HEK293 (cell line): ENCODE data around the gene SMPD3.

Source experiments
- CTCF ChIA-PET: fragments of 350-600 bp; formaldehyde crosslinking; extraction: SDS; loops from one replicate; lab custom pipeline; 2021; ENCODE audit warnings: antibody characterized with exemption; lab: Yijun Ruan, JAX
- POLR2A ChIA-PET: fragments of 300-600 bp; formaldehyde crosslinking; extraction: SDS; loops from one replicate; lab custom pipeline; 2020; ENCODE audit warnings: antibody characterized with exemption, inconsistent platforms; lab: Yijun Ruan, JAX
- H3K27ac ChIP-seq: fragments of 200-500 bp; sonication (Bioruptor generic); 2 replicates; pipeline ENCODE4 v1.5.1; 2014; ENCODE audit warnings: low read depth, low read length, control low read depth, inconsistent platforms; ENCODE audit errors: extremely low read depth
- H3K36me3 ChIP-seq, 2 experiments: fragments of 200-500 bp in 1 of 2; sonication (Bioruptor generic) in 1 of 2; 1 replicate in 1 of 2; 2 replicates in 1 of 2; pipeline ENCODE4 v1.5.1; 2014 to 2017; ENCODE audit warnings: inconsistent platforms in 2 of 2, low read length in 2 of 2; ENCODE audit not compliant: control insufficient read depth in 2 of 2, insufficient read depth in 1 of 2
- H3K4me1 ChIP-seq: fragments of 200-500 bp; sonication (Bioruptor generic); 2 replicates; pipeline ENCODE4 v1.5.1; 2014; ENCODE audit warnings: mild to moderate bottlenecking, low read length, inconsistent platforms; ENCODE audit not compliant: control insufficient read depth, insufficient read depth
- H3K4me3 ChIP-seq: 2 replicates; pipeline ENCODE4 v1.5.1; 2011; ENCODE audit warnings: low read depth, mild to moderate bottlenecking, control low read depth, low read length, moderate library complexity
- H3K9me3 ChIP-seq: fragments of 200-500 bp; sonication (Bioruptor generic); 2 replicates; pipeline ENCODE4 v1.5.1; 2014; ENCODE audit warnings: low read depth, low read length, inconsistent platforms; ENCODE audit not compliant: control insufficient read depth, insufficient read depth
- HOXC10 ChIP-seq: sonication (generic); formaldehyde crosslinking; IDR thresholded peaks from 2 replicates; pipeline ENCODE4 v1.8.1; 2023; ENCODE audit warnings: mild to moderate bottlenecking, missing genetic modification reagents
- HOXD13 ChIP-seq: sonication (generic); formaldehyde crosslinking; IDR thresholded peaks from 2 replicates; pipeline ENCODE4 v1.8.0; 2022; ENCODE audit warnings: missing genetic modification reagents, borderline replicate concordance
- MYNN ChIP-seq: fragments of 450-650 bp; formaldehyde crosslinking; IDR thresholded peaks from 2 replicates; pipeline ENCODE4 v1.5.1; 2016; ENCODE audit warnings: missing biosample characterization, missing genetic modification characterization, borderline replicate concordance
- PATZ1 ChIP-seq: fragments of 450-650 bp; formaldehyde crosslinking; IDR thresholded peaks from 2 replicates; pipeline ENCODE4 v1.5.1; 2016; ENCODE audit warnings: missing biosample characterization, missing genetic modification characterization
- SALL2 ChIP-seq: fragments of 450-650 bp; formaldehyde crosslinking; IDR thresholded peaks from 2 replicates; pipeline ENCODE4 v1.5.0; 2017; ENCODE audit warnings: missing biosample characterization, mild to moderate bottlenecking, missing genetic modification characterization, borderline replicate concordance
- TSHZ1 ChIP-seq: fragments of 450-650 bp; formaldehyde crosslinking; IDR thresholded peaks from 2 replicates; pipeline ENCODE4 v1.5.1; 2016; ENCODE audit warnings: missing biosample characterization, missing genetic modification characterization, borderline replicate concordance
- ZBTB11 ChIP-seq: fragments of 450-650 bp; formaldehyde crosslinking; conservative IDR thresholded peaks from 2 replicates; pipeline ENCODE4 v1.5.1; 2016; ENCODE audit warnings: low read depth, missing biosample characterization, missing genetic modification characterization
- ZBTB21 ChIP-seq: fragments of 450-650 bp; formaldehyde crosslinking; IDR thresholded peaks from 2 replicates; pipeline ENCODE4 v1.5.1; 2017; ENCODE audit warnings: missing biosample characterization, missing genetic modification characterization
- ZBTB44 ChIP-seq: fragments of 450-650 bp; IDR thresholded peaks from 2 replicates; pipeline ENCODE4 v1.5.1; 2018; ENCODE audit warnings: missing biosample characterization, mild to moderate bottlenecking, missing genetic modification characterization
- ZNF280D ChIP-seq: fragments of 450-650 bp; formaldehyde crosslinking; IDR thresholded peaks from 2 replicates; pipeline ENCODE4 v1.5.1; 2016; ENCODE audit warnings: missing biosample characterization, missing genetic modification characterization
- ZNF302 ChIP-seq: fragments of 450-650 bp; formaldehyde crosslinking; IDR thresholded peaks from 2 replicates; pipeline ENCODE4 v1.5.1; 2016; ENCODE audit warnings: missing biosample characterization, missing genetic modification characterization, low read depth
- ZNF311 ChIP-seq: fragments of 450-650 bp; formaldehyde crosslinking; IDR thresholded peaks from 2 replicates; pipeline ENCODE4 v1.5.1; 2017; ENCODE audit warnings: missing biosample characterization, missing genetic modification characterization, borderline replicate concordance
- ZNF335 ChIP-seq: fragments of 450-650 bp; formaldehyde crosslinking; conservative IDR thresholded peaks from 2 replicates; pipeline ENCODE4 v1.5.1; 2016; ENCODE audit warnings: missing biosample characterization, missing genetic modification characterization
- ZNF354C ChIP-seq: fragments of 450-650 bp; formaldehyde crosslinking; IDR thresholded peaks from 2 replicates; pipeline ENCODE4 v1.5.1; 2016; ENCODE audit warnings: missing biosample characterization, missing genetic modification characterization, low read depth, borderline replicate concordance
- ZNF394 ChIP-seq: fragments of 450-650 bp; formaldehyde crosslinking; IDR thresholded peaks from 2 replicates; pipeline ENCODE4 v1.5.1; 2016; ENCODE audit warnings: missing biosample characterization, missing genetic modification characterization, mild to moderate bottlenecking, moderate library complexity, borderline replicate concordance
- ZNF560 ChIP-seq: fragments of 450-650 bp; formaldehyde crosslinking; IDR thresholded peaks from 2 replicates; pipeline ENCODE4 v1.5.1; 2017; ENCODE audit warnings: missing biosample characterization, missing genetic modification characterization, borderline replicate concordance
- ZNF664 ChIP-seq: fragments of 450-650 bp; formaldehyde crosslinking; IDR thresholded peaks from 2 replicates; pipeline ENCODE4 v1.5.1; 2016; ENCODE audit warnings: missing biosample characterization, missing genetic modification characterization
- ZSCAN30 ChIP-seq: fragments of 450-650 bp; IDR thresholded peaks from 2 replicates; pipeline ENCODE4 v1.5.1; 2018; ENCODE audit warnings: missing biosample characterization, mild to moderate bottlenecking, missing genetic modification characterization, moderate library complexity

SMPD3 gene

GRCh38 chr16:68420366-68420942 is 27.9 kb downstream of the SMPD3 start (continued):
- no peak for TF ChIP-seq ZNF302 (tag by site-specific recombination)

- ChIA-PET CTCF (interaction anchor here (0.8 to 2.1 kb wide), 2 partner anchors 28 to 285 kb away, joined by 5 to 10 read pairs; no protein-coding TSS in a partner anchor), POLR2A (no interaction called here)
- Histone ChIP-seq H3K4me3 (no peak overlapping the region), H3K27ac (peak overlapping the region; percentile 2; the same call in 1 of the 2 replicates), H3K9me3 (no peaks in the 10 kb centered on the region), H3K4me1 (peaks cover 11% of the 10 kb centered on the region), H3K36me3 (no peaks in the 10 kb centered on the region)
- TF ChIP-seq ZBTB21 (tag by site-specific recombination) (no peak), ZNF664 (tag by site-specific recombination) (peak; percentile 97), HOXC10 (CRISPR knock-in tag) (no peak), TSHZ1 (tag by site-specific recombination) (no peak), ZBTB44 (tag by site-specific recombination) (peak; percentile 53; the same call in 1 of the 2 replicates), ZNF311 (tag by site-specific recombination) (no peak), ZBTB11 (tag by site-specific recombination) (0 out of 2 replicates have a peak, but pooled peaks have one; percentile 12), ZNF354C (tag by site-specific recombination) (no peak), ZNF394 (tag by site-specific recombination) (no peak), MYNN (tag by site-specific recombination) (no peak), ZNF560 (no peak), SALL2 (no peak), HOXD13 (no peak), ZSCAN30 (no peak), PATZ1 (tag by site-specific recombination) (0 out of 2 replicates have a peak, but pooled peaks have one; percentile 17), ZNF335 (tag by site-specific recombination) (peak; percentile 62), ZNF280D (tag by site-specific recombination) (no peak)
These were observed 30.5 kb downstream of the SMPD3 start for GRCh38 chr16:68417711-68418301.
